B cell (primary cell): Measurements from ENCODE around the gene ARHGEF33.

Source experiments
- CTCF ChIP-seq: fragments of 200-600 bp; IDR thresholded peaks from one replicate; pipeline ENCODE4 v1.8.0; 2022; ENCODE audit warnings: antibody characterized with exemption, mild to moderate bottlenecking
- EZH2 ChIP-seq: IDR thresholded peaks from 2 replicates; pipeline ENCODE4 v1.6.1; 2012; ENCODE audit warnings: borderline replicate concordance, low read depth, mild to moderate bottlenecking, moderate library complexity, low read length; ENCODE audit not compliant: insufficient read depth, poor library complexity, severe bottlenecking

- TF ChIP-seq EZH2 (no peak), CTCF (no peak)
Measured at GRCh38 chr2:39022642-39023235, 133.1 kb downstream of the ARHGEF33 start.
